GM21619 (cell line): ENCODE measurements around the gene TMPRSS13.
"Not testable (repeated sequence)": the region's sequence is repeated elsewhere in the genome, so short reads cannot be mapped to it uniquely, and the experiment has no call there.

Experiments
- ATAC-seq: cut with Tn5 transposase; IDR thresholded peaks from one replicate; pipeline ENCODE4 v1.9.1; 2021; ENCODE audit not compliant: unreplicated experiment

Gene TMPRSS13

GRCh38 chr11:117929142-117929915 is at the start of gene TMPRSS13:
TSS of gene TMPRSS13 (minus strand) at chr11:117929402. CDS start at chr11:117929307, 95 bp downstream.
- ATAC-seq: no peak

- ATAC-seq: no peak
Measured at GRCh38 chr11:117978991-117979390, 49.8 kb upstream of the TMPRSS13 start.

DNA sequence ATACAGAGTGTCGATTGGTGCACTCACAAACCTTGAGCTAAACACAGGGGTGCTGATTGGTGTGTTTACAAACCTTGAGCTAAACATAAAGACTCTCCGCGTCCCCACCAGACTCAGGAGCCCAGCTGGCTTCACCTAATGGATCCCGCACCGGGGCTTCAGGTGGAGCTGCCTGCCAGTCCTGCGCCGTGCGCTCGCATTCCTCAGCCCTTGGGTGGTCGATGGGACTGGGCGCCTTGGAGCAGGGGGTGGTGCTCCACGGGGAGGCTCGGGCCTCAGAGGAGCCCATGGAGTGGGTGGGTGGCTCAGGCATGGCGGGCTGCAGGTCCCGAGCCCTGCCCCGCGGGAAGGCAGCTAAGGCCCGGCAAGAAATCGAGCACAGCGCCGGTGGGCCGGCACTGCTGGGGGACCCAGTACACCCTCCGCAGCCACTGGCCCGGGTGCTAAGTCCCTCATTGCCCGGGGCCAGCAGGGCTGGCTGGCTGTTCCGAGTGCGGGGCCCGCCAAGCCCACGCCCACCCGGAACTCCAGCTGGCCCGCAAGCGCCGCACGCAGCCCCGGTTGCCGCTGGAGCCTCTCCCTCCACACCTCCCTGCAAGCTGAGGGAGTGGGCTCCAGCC is 49.2 kb upstream of the TMPRSS13 start:
- not testable (repeated sequence) for ATAC-seq

GRCh38 chr11:117977612-117978264 is 48.5 kb upstream of the TMPRSS13 start:
- ATAC-seq: not testable (repeated sequence)

- no peak for ATAC-seq
Measured at GRCh38 chr11:117977029-117977428, 47.8 kb upstream of the TMPRSS13 start.

GRCh38 chr11:117976445-117976844 is 47.2 kb upstream of the TMPRSS13 start:
- no peak for ATAC-seq

GRCh38 chr11:117973503-117973860 is 44.3 kb upstream of the TMPRSS13 start:
- no peak for ATAC-seq

DNA sequence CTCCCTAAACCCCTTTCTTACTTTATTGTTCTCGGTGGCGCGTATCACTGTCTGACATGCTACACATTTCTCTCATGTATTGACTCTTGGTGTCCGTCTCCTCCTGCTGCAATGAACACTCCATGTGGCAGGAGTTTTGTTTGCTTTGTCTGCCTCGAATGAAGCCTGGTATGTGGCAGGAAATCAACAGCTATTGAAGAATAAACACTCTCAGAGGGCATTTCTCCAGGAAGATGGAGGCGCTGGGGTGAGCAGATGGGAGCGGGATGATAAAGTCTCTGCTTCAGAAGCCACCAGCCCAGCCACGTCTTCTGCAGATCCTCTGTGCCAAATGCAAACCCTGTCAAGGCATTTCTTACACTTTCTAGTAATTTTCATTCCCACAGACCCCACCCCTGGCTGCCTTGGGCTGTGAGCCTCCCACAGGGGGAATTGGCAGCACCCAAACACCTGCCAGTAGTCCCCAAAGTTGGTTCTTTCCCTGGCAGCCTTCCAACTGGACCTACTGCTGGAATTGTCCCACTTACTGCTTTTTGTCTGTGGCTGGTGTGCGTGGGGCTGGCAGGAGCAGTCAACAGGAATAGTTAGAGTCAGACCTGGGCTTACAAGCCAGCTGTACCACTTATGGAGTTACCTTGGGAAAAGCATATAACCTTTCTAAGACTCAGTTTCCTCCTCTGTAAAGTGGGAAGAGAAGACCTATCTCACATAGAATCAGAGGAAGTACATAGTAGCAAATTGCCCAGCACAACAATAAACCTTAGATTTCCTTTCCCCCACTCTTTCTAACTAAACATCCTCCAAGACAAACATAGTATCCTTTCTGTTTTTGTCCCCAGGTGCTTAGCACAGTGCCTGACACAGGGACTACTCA is 43.7 kb upstream of the TMPRSS13 start:
- no peak for ATAC-seq

DNA sequence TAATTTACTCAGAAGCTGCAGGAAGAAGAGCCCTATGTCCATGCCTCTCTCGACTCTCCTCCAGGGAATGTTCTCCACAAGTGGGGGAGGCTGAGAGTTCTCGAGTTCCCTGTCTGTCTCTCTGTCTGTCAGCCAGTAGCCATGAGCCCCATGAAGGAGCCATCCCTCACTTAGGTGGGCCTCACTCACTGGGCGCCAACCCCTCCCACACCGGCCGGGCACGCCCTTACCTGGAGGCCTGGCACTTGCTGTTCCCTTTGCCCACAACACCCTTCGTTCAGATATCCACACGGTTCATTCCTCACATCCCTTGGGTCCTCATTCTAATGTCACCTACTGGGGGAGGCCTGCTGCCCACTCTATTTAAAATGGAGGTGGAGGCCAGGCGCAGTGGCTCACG is 42.8 kb upstream of the TMPRSS13 start:
- ATAC-seq: no peak

- ATAC-seq: no peak
Measured at GRCh38 chr11:117970400-117971024, 41.3 kb upstream of the TMPRSS13 start.

- no peak for ATAC-seq
Measured at GRCh38 chr11:117969160-117969991, 40.2 kb upstream of the TMPRSS13 start.

DNA sequence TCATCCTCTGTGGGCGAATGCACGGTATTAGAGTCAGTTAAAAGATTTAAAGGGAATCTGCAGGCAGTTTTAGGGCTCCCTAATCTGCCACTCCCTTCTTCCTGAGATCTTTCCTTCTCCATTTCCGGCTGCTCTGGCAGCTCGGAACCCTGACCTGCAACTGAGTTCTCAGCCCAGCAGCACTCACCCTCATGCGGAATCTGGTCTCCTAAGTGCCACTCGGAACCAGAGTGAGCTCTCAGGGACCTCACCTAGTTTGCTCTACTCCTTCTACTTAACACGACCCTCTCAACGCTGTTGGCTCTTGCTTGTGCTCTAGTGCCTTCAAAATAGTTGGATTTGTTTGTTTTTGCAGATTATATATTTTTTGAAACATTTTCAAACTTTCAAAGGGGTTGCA is 37.7 kb upstream of the TMPRSS13 start:
- ATAC-seq: no peak

DNA sequence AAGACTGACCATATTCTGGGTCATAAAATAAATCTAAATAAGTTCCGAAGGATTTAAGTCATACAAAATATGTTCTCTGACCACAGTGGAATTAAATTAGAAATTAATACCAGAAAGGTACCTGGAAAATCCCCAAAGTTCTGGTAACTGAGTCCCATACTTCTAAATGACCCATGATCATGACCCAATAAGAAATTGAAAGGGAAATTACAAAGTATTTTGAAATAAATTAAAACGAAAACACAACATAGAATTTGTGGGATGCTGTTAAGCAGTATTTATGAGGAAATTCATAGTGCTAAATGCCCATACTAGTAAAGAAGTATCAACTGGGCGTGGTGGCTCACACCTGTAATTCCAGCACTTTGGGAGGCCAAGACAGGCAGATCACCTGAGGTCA is 33.6 kb upstream of the TMPRSS13 start:
- no peak for ATAC-seq

- ATAC-seq: no peak
Measured at GRCh38 chr11:117961896-117962295, 32.7 kb upstream of the TMPRSS13 start.

- no peak for ATAC-seq
Measured at GRCh38 chr11:117960406-117960805, 31.2 kb upstream of the TMPRSS13 start.

GRCh38 chr11:117959438-117960149 is 30.4 kb upstream of the TMPRSS13 start:
- ATAC-seq: no peak

DNA sequence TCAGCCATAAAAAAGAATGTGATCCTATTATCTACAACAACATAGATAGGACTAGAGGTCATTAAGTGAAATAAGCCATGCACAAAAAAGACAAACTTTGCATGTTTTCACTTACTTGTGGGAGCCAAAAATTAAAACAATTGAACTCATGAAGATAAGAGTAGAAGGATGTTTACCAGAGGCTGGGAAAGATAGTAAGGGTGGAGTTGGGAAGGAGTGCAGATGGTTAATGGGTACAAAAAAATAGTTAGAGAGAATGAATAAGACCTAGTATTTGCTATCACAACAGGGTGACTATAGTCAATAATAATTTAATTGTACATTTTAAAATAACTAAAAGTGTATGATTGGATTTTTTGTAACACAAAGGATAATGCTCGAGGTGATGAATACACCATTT is 29.7 kb upstream of the TMPRSS13 start:
- ATAC-seq: no peak

- no peak for ATAC-seq
Measured at GRCh38 chr11:117953024-117953671, 23.9 kb upstream of the TMPRSS13 start.
